Spleen (tissue), 11 donors: ENCODE measurements around the gene HERC5. TPM values are rescaled to one million over a fixed set of nuclear protein-coding genes. Genes with fewer than 3 reads are reported as not detected.

Source experiments
- DNase-seq: peaks from one replicate; pipeline ENCODE4 v3.0.0-alpha.2; 2020
- H3K27ac ChIP-seq, 8 donors: fragments of 200-600 bp; sonication (generic) in 7 of 8; 1 replicate in 4 of 8; 2 replicates in 4 of 8; pipeline versions ENCODE4 v1.5.0 to v1.8.0; 2016 to 2021; ENCODE audit warnings: inconsistent platforms in 4 of 8, mild to moderate bottlenecking in 4 of 8, moderate library complexity in 1 of 8
- H3K27me3 ChIP-seq, 7 donors: fragments of 200-600 bp; sonication (generic) in 6 of 7; replicated peaks in 1 of 7; 1 replicate in 4 of 7; 2 replicates in 3 of 7; pipeline versions ENCODE4 v1.5.0 to v1.8.0; 2016 to 2021; ENCODE audit warnings: inconsistent platforms in 3 of 7, mild to moderate bottlenecking in 1 of 7
- H3K36me3 ChIP-seq, 6 donors: fragments of 200-600 bp; sonication (generic) in 5 of 6; 1 replicate in 4 of 6; 2 replicates in 2 of 6; pipeline versions ENCODE4 v1.5.0 to v1.8.0; 2016 to 2021; ENCODE audit warnings: inconsistent platforms in 2 of 6
- H3K4me1 ChIP-seq, 6 donors: fragments of 200-600 bp; sonication (generic) in 5 of 6; 1 replicate in 3 of 6; 2 replicates in 3 of 6; pipeline versions ENCODE4 v1.5.0 to v1.8.0; 2016 to 2021; ENCODE audit warnings: inconsistent platforms in 3 of 6
- H3K4me3 ChIP-seq, 8 donors: fragments of 200-600 bp; sonication (generic) in 7 of 8; 1 replicate in 4 of 8; 2 replicates in 4 of 8; pipeline versions ENCODE4 v1.5.0 to v1.8.0; 2016 to 2021; ENCODE audit warnings: inconsistent platforms in 4 of 8, mild to moderate bottlenecking in 4 of 8, moderate library complexity in 2 of 8
- H3K9me3 ChIP-seq, 8 donors: fragments of 200-600 bp; sonication (generic) in 7 of 8; 1 replicate in 4 of 8; 2 replicates in 4 of 8; pipeline versions ENCODE4 v1.5.0 to v1.8.0; 2016 to 2021; ENCODE audit warnings: inconsistent platforms in 4 of 8
- CTCF ChIP-seq, 11 experiments: fragments of 200-600 bp in 7 of 11; fragments of 450-650 bp in 4 of 11; sonication (generic) in 4 of 11; IDR thresholded peaks in 8 of 11; conservative IDR thresholded peaks in 3 of 11; 1 replicate in 7 of 11; 2 replicates in 4 of 11; pipeline versions ENCODE4 v1.4.0 to v1.8.0; 2016 to 2021; ENCODE audit warnings: antibody characterized with exemption in 11 of 11, inconsistent platforms in 4 of 11, mild to moderate bottlenecking in 1 of 11
- POLR2A ChIP-seq, 3 donors: fragments of 450-650 bp; IDR thresholded peaks; one replicate each; pipeline ENCODE4 v1.5.1; 2017; ENCODE audit warnings: antibody characterized with exemption in 3 of 3, mild to moderate bottlenecking in 1 of 3
- POLR2AphosphoS5 ChIP-seq, 3 donors: sonication (generic); formaldehyde crosslinking; IDR thresholded peaks; one replicate each; pipeline ENCODE4 v1.5.1; 2017; ENCODE audit warnings: antibody characterized with exemption in 3 of 3
- WGBS, 5 donors: extraction: QIAGEN DNeasy Blood & Tissue Kit in 3 of 5; methylation state at CpG; one replicate each; pipeline versions ENCODE4 v1.1.5 to v1.1.7; 2013 to 2018; 5-methylcytosine and 5-hydroxymethylcytosine counted together
- intact Hi-C: fragments of 100-400 bp; cut with DNase I; formaldehyde crosslinking; loops from one replicate; pipeline ENCODE4 v1.15.0; 2023; ENCODE audit warnings: low total_unique reads
- polyA plus RNA-seq, 3 donors: library from polyadenylated mRNA; stranded (reverse); fragments of 200-250 nt; gene quantifications; one replicate each; pipeline ENCODE4 v1.2.1, GENCODE V29; 2013
- total RNA-seq, 7 donors: library from RNA; depleted of rRNA in 3 of 7; stranded (reverse); fragments of >200 nt in 3 of 7; fragmentation: NEBNext Ultra II Directional in 4 of 7; extraction: Animal tissue kit (Norgen Biotek cat#: 25700) in 4 of 7; gene quantifications; one replicate each; pipeline versions ENCODE4 v1.1.0 to v1.2.1, GENCODE V29; 2016 to 2021
- donor health status: healthy with polysubstance abuse.
- donor health status: DM: no; HTN: no; CAD: no; lungs with moderate emphysema.
- donor health status: DM: no; HTN: no; CAD: no.
- donor health status: Bipolar disorder and iron deficiency.
- donor health status: healthy.
- donor health status: DM: no; HTN: no; CAD: no.
- donor health status: DM: yes; HTN: yes; CAD: no.

Gene HERC5
- total and polyA plus RNA-seq, 10 donors, result 3.9 to 19.1 (median 10.5) TPM

- no peak overlapping the region for H3K4me3 ChIP-seq
- H3K27ac ChIP-seq, result no peak overlapping the region
- no peaks in the 10 kb centered on the region for H3K36me3 ChIP-seq
- H3K4me1 ChIP-seq, result no peaks in the 10 kb centered on the region
- intact Hi-C loops, result no loop called here
- H3K27me3 ChIP-seq, result no peaks in the 10 kb centered on the region
- TF ChIP-seq CTCF (IDR thresholded peaks at IDR 0.05 in 8 of 11, conservative IDR thresholded peaks at IDR 0.05 in 3 of 11), result no peak
- no peak for TF ChIP-seq POLR2AphosphoS5 (IDR thresholded peaks at IDR 0.05)
- TF ChIP-seq POLR2A (IDR thresholded peaks at IDR 0.05), result no peak
- no peaks in the 10 kb centered on the region for H3K9me3 ChIP-seq
- no peak for DNase-seq
These were observed 7.6 kb upstream of the HERC5 start for GRCh38 chr4:88449290-88449689.

DNA sequence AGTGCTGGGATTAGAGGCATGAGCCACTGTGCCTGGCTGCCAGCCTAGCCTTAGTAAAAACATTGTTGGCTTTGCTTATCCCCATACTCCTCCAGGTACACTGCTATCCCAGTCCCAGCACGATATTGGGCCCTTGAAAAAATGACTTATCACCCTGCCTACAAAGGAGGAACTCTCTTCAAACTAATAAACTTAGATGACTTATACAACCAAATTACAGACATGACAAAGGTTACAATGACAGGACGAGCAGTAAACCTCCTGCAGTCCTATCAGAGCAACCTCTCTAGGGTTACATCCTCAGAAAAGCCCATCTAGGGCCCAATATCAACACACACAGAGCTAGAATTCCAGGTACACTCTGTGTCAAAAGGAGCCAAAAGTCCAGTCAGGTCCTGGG is 5.7 kb upstream of the HERC5 start:
- WGBS, 5 donors, result 82 to 92% (median 87%) methylated on average over 2 of the region's 2 CpGs
- no peak for TF ChIP-seq CTCF (IDR thresholded peaks at IDR 0.05 in 8 of 11, conservative IDR thresholded peaks at IDR 0.05 in 3 of 11)
- TF ChIP-seq POLR2A (IDR thresholded peaks at IDR 0.05), result no peak
- no peak for TF ChIP-seq POLR2AphosphoS5 (IDR thresholded peaks at IDR 0.05)
- intact Hi-C loops, result loop anchor here (10.0 kb wide), 1 partner anchor 66 kb away; no protein-coding TSS in a partner anchor
- Histone ChIP-seq H3K9me3 (no peaks in the 10 kb centered on the region), H3K4me3 (no peak overlapping the region), H3K4me1 (peaks cover 0 to 16% (median 10%) of the 10 kb centered on the region in 6 donors), H3K27ac (no peak overlapping the region), H3K36me3 (no peaks in the 10 kb centered on the region), H3K27me3 (no peaks in the 10 kb centered on the region)
- no peak for DNase-seq

DNA sequence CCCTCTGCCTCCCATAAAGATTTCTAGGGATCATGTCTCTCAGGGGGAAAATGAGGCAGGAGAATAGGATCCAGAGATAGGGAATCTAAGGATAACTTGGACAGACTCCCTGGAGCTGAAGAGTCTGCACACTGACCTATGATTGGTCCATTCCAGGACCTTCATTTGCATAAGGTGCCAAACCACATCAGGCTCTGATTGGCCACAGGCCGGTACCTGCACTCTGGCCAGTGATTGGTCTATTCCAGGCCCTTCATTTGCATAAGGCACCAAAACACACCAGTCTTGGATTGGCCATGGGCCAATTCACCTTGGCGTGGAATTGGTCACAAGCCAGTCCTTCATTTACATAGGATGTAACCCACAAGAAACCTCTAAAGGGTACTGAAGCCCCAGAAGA is 4.0 kb upstream of the HERC5 start:
- H3K9me3 ChIP-seq, result no peaks in the 10 kb centered on the region
- TF ChIP-seq POLR2AphosphoS5 (IDR thresholded peaks at IDR 0.05) (no peak), CTCF (IDR thresholded peaks at IDR 0.05 in 8 of 11, conservative IDR thresholded peaks at IDR 0.05 in 3 of 11) (no peak), POLR2A (IDR thresholded peaks at IDR 0.05) (no peak)
- H3K27ac ChIP-seq, result no peak overlapping the region
- WGBS, 5 donors, result 79 to 95% (median 89%) methylated on average over 2 of the region's 2 CpGs
- no peak for DNase-seq
- H3K4me3 ChIP-seq, result no peak overlapping the region
- intact Hi-C loops, result loop anchor here (10.0 kb wide), 1 partner anchor 68 kb away; no protein-coding TSS in a partner anchor
- H3K27me3 ChIP-seq, result no peaks in the 10 kb centered on the region
- H3K36me3 ChIP-seq, result no peaks in the 10 kb centered on the region
- peaks cover 0 to 26% (median 12%) of the 10 kb centered on the region in 6 donors for H3K4me1 ChIP-seq

GRCh38 chr4:88457307-88458103 is 586 bp downstream of the HERC5 start:
- DNase-seq, result peak; percentile 92
- intact Hi-C loops, result loop anchor here (10.0 kb wide), 1 partner anchor 73 kb away; no protein-coding TSS in a partner anchor
- Histone ChIP-seq H3K4me3 (peak overlapping the region; percentile 74 to 96 (median 88)), H3K9me3 (no peaks in the 10 kb centered on the region), H3K27ac (peak overlapping the region; percentile 82 to 90 (median 87)), H3K27me3 (no peaks in the 10 kb centered on the region), H3K36me3 (peaks cover 0 to 7% (median 2%) of the 10 kb centered on the region in 6 donors), H3K4me1 (peaks cover 0 to 40% (median 21%) of the 10 kb centered on the region in 6 donors)
- TF ChIP-seq POLR2AphosphoS5 (IDR thresholded peaks at IDR 0.05), result no peak
- TF ChIP-seq CTCF (IDR thresholded peaks at IDR 0.05 in 8 of 11, conservative IDR thresholded peaks at IDR 0.05 in 3 of 11), result no peak
- TF ChIP-seq POLR2A (IDR thresholded peaks at IDR 0.05), result no peak
- WGBS, 5 donors, result 5 to 16% (median 5%) methylated on average over 36 to 75 of the region's 75 CpGs
